Sigmoid colon (tissue), 7 donors: ENCODE data around the gene CUX1. TPM values are rescaled to one million over a fixed set of nuclear protein-coding genes. Genes with fewer than 3 reads are reported as not detected.

Source experiments
- DNase-seq: peaks from one replicate; pipeline ENCODE4 v3.0.0-alpha.2; 2019
- H3K27ac ChIP-seq, 4 donors: fragments of 200-600 bp; sonication (generic); one replicate each; pipeline ENCODE4 v1.5.1; 2016 to 2019; ENCODE audit warnings: mild to moderate bottlenecking in 1 of 4
- H3K27me3 ChIP-seq, 3 donors: fragments of 200-600 bp; sonication (generic); one replicate each; pipeline ENCODE4 v1.5.1; 2019; ENCODE audit warnings: mild to moderate bottlenecking in 1 of 3
- H3K36me3 ChIP-seq, 4 donors: fragments of 200-600 bp; sonication (generic); one replicate each; pipeline ENCODE4 v1.5.1; 2016 to 2019
- H3K4me1 ChIP-seq, 4 donors: fragments of 200-600 bp; sonication (generic); one replicate each; pipeline ENCODE4 v1.5.1; 2017 to 2019
- H3K4me3 ChIP-seq, 4 donors: fragments of 200-600 bp; sonication (generic); one replicate each; pipeline ENCODE4 v1.5.1; 2017 to 2019; ENCODE audit warnings: mild to moderate bottlenecking in 2 of 4, moderate library complexity in 1 of 4
- H3K9me3 ChIP-seq, 4 donors: fragments of 200-600 bp in 3 of 4; sonication (generic) in 3 of 4; one replicate each; pipeline versions ENCODE4 v1.5.1 to v1.6.1; 2013 to 2019
- EP300 ChIP-seq, 4 donors: sonication (generic); formaldehyde crosslinking; IDR thresholded peaks; one replicate each; pipeline ENCODE4 v1.6.1; 2017; ENCODE audit warnings: antibody characterized with exemption in 4 of 4
- POLR2A ChIP-seq, 2 donors: fragments of 450-650 bp; IDR thresholded peaks; one replicate each; pipeline ENCODE4 v1.6.1; 2016; ENCODE audit warnings: antibody characterized with exemption in 2 of 2, mild to moderate bottlenecking in 2 of 2, moderate library complexity in 2 of 2
- POLR2AphosphoS5 ChIP-seq, 4 donors: sonication (generic); formaldehyde crosslinking; IDR thresholded peaks; one replicate each; pipeline ENCODE4 v1.6.1; 2017; ENCODE audit warnings: antibody characterized with exemption in 4 of 4
- WGBS, 2 donors: extraction: QIAGEN DNeasy Blood & Tissue Kit; methylation state at CpG; one replicate each; pipeline ENCODE4 v1.1.7; 2013; 5-methylcytosine and 5-hydroxymethylcytosine counted together
- intact Hi-C: fragments of 100-400 bp; cut with DNase I; formaldehyde crosslinking; loops from one replicate; pipeline ENCODE4 v1.15.1; 2023
- polyA plus RNA-seq, 3 donors: library from polyadenylated mRNA; stranded (reverse); fragments of 200-250 nt; gene quantifications; one replicate each; pipeline ENCODE4 v1.2.3, GENCODE V29; 2013
- total RNA-seq, 4 donors: library from RNA; depleted of rRNA; stranded (reverse); fragments of >200 nt; gene quantifications; one replicate each; pipeline ENCODE4 v1.1.0, GENCODE V29; 2016
- TF ChIP-seq, protein P1 (sequence below), 4 experiments: fragments of 450-650 bp in 3 of 4; fragments of 200-600 bp in 1 of 4; IDR thresholded peaks; one replicate each; pipeline ENCODE4 v1.5.1; 2016 to 2019; ENCODE audit warnings: antibody characterized with exemption in 4 of 4, mild to moderate bottlenecking in 3 of 4, moderate library complexity in 2 of 4
- donor health status: healthy with polysubstance abuse.
- donor health status: Bipolar disorder and iron deficiency.
- donor health status: healthy.

The CUX1 gene
- total and polyA plus RNA-seq, 7 donors, result 46.7 to 127 (median 49.9) TPM

DNA sequence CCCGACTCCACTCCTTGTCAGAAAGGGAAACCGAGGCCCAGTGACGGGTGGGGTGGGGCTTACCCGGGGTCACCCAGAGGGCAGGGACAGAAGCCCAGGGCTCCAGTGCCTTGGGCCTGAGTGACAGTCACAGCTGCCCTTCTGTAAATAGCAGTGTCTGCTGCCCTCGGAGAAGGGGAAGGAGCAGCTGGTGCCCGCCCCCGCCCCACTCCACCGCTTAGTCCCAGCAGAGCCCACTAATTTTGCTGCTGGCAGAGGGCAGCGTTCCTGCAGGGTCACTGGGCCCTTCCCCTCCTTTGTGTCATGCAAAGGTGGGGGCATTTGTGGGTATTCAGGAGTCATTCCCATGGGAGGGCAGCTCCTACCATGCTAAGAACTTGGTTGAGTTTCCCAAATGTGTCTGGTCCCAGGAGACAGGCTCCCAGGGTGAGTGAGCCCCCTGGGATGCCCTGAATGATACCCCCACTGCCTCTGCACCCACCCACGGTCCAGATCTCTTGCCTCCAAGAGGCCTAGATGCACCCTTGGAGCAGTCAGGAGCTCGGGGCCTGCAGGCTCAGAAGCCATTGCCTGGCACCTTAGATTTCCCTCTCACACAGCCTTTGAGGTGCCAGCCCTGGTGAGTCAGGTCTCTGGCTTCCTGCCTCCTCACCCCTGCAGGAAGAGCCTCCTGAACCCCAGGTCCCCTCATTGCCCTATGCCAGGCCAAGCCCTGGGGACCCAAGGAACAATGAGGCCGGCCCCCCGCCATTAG lies 486.4 kb downstream of the CUX1 start:
- Histone ChIP-seq H3K4me1 (no peaks in the 10 kb centered on the region), H3K27me3 (peaks cover 0 to 22% (median 14%) of the 10 kb centered on the region in 3 donors), H3K36me3 (no peaks in the 10 kb centered on the region), H3K9me3 (no peaks in the 10 kb centered on the region), H3K4me3 (no peak overlapping the region), H3K27ac (no peak overlapping the region)
- no peak for TF ChIP-seq POLR2AphosphoS5 (IDR thresholded peaks at IDR 0.05)
- TF ChIP-seq, protein P1, sequence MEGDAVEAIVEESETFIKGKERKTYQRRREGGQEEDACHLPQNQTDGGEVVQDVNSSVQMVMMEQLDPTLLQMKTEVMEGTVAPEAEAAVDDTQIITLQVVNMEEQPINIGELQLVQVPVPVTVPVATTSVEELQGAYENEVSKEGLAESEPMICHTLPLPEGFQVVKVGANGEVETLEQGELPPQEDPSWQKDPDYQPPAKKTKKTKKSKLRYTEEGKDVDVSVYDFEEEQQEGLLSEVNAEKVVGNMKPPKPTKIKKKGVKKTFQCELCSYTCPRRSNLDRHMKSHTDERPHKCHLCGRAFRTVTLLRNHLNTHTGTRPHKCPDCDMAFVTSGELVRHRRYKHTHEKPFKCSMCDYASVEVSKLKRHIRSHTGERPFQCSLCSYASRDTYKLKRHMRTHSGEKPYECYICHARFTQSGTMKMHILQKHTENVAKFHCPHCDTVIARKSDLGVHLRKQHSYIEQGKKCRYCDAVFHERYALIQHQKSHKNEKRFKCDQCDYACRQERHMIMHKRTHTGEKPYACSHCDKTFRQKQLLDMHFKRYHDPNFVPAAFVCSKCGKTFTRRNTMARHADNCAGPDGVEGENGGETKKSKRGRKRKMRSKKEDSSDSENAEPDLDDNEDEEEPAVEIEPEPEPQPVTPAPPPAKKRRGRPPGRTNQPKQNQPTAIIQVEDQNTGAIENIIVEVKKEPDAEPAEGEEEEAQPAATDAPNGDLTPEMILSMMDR (IDR thresholded peaks at IDR 0.05), result no peak
- DNase-seq, result no peak
- WGBS, 2 donors, result 82% methylated on average over 13 of the region's 13 CpGs
- intact Hi-C loops, result no loop called here

DNA sequence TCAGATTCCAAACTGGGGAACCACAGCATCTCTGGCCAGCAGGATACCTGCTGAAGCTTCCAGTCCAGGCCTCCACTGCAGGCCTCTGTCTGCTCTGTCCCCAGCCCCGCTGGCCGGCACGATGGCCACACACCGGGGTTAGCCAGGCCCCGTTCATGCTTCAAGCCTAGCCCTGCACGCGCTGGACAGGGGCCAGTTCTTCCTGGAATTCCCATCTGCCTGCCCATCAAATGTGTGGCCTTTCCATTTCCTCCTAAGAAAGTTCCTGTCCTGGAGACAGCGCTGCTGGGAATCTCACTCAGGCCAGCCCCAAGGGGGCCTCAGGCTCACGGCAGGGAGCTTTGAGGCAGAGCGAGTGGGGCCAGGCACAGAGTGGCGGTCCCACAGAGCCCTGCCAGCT lies 487.2 kb downstream of the CUX1 start:
- Histone ChIP-seq H3K4me1 (no peaks in the 10 kb centered on the region), H3K36me3 (no peaks in the 10 kb centered on the region), H3K27me3 (peaks cover 0 to 16% (median 14%) of the 10 kb centered on the region in 3 donors), H3K9me3 (no peaks in the 10 kb centered on the region), H3K27ac (no peak overlapping the region), H3K4me3 (no peak overlapping the region)
- intact Hi-C loops, result no loop called here
- TF ChIP-seq, protein P1 (IDR thresholded peaks at IDR 0.05), result no peak
- TF ChIP-seq POLR2AphosphoS5 (IDR thresholded peaks at IDR 0.05), result no peak
- TF ChIP-seq POLR2A (IDR thresholded peaks at IDR 0.05), result no peak
- no peak for TF ChIP-seq EP300 (IDR thresholded peaks at IDR 0.05)
- WGBS, 2 donors, result 84 to 90% methylated on average over 11 of the region's 11 CpGs
- DNase-seq, result no peak

DNA sequence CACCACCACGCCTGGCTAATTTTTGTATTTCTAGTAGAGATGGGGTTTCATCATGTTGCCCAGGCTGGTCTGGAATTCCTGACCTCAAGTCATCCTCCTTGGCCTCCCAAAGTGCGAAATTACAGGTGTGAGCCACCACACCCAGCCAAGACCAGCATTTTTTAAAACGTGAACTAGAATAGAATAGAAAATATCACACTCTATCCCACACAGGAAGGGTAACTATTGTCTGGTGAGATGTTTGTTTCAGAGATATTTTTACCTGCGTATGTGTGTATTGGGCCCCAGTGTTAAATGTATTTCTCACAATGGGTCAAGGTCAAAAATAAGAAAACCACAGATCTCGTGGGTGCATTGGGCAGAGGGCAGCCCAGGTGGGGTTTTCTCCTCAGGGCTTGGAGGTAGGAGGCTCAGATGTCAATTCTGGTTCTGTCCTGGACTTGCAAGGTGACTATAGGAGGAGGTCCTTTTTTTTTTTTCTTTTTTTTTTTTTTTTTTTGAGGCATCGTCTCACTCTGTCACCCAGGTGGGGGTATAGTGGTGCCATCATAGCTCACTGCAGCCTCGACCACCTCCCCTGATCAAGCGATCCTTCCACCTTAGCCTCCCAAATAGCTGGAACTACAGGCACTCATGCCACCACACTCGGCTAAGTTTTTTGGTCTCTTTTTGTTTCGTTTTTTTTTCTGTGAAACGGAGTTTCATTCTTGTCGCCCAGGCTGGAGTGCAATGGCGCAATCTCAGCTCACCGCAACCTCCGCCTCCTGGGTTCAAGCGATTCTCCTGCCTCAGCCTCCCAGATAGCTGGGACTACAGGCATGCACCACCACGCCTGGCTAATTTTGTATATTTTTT lies 488.2 kb downstream of the CUX1 start:
- Histone ChIP-seq H3K36me3 (no peaks in the 10 kb centered on the region), H3K4me3 (no peak overlapping the region), H3K4me1 (no peaks in the 10 kb centered on the region), H3K27ac (no peak overlapping the region), H3K9me3 (no peaks in the 10 kb centered on the region), H3K27me3 (peaks cover 0 to 7% (median 5%) of the 10 kb centered on the region in 3 donors)
- intact Hi-C loops, result no loop called here
- TF ChIP-seq POLR2A (IDR thresholded peaks at IDR 0.05) (no peak), EP300 (IDR thresholded peaks at IDR 0.05) (no peak), POLR2AphosphoS5 (IDR thresholded peaks at IDR 0.05) (no peak)
- TF ChIP-seq, protein P1 (IDR thresholded peaks at IDR 0.05), result no peak
- WGBS, 2 donors, result 84 to 90% methylated on average over 17 of the region's 17 CpGs
- DNase-seq, result no peak

DNA sequence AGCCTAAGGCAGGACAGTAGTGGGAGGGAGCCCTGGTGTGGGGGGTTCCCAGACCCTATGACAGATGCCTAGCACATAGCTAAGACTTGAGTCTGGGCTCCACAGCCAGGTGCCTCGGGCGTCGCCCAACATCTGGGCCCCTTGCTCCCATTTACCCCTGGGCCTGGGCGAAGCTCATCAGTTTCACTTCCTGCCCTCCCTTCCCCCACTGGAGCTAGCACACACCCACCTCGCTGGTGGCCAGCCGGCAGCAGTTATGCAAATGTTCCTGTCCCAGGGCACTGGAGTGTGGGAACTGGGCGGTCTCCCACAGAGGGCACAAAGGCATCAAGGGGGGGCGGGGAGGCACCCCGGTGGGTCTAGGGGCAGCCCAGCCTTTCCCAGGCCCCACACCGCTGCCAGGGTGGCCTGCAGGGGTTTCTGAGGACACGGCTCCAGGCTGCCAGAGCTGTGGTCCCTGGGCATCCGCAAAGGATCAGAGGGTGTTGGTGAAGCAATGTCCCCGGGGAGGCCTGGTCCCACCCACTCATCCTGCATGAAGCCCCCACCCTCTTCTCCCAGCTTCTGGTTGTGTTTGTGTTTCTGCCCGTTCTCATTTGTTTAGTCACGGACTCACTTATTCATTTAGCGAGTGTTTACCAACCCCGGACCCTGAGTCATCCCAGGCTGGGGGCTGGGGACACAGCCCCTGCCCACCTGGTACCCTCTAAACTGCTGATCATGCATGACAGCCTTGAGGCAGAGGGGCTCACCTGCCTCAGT lies 489.7 kb downstream of the CUX1 start:
- DNase-seq, result no peak
- Histone ChIP-seq H3K27me3 (no peaks in the 10 kb centered on the region), H3K27ac (no peak overlapping the region), H3K9me3 (no peaks in the 10 kb centered on the region), H3K4me3 (no peak overlapping the region), H3K36me3 (no peaks in the 10 kb centered on the region), H3K4me1 (no peaks in the 10 kb centered on the region)
- TF ChIP-seq EP300 (IDR thresholded peaks at IDR 0.05), result no peak
- intact Hi-C loops, result no loop called here
- WGBS, 2 donors, result 8 to 23% methylated on average over 17 of the region's 17 CpGs

DNA sequence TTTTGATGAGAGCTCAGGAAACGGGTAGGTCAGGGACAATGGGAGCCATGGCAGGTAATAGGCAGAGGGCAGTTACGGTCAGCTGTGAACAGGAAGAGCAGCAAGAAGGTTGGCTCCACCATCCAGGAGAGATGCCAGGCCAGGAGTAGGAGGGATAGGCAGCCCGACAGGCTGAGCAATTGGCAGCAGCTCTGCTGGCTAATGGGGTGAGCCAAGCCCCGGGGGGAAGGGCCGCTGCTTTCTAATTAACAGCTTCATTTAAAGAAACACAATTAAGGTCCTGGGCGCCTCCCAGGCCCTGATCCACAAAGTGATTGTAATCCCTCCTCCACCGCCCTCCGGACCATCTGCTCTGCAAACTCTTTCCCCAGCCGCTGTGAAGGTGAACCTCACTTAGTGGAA lies 493.0 kb downstream of the CUX1 start:
- TF ChIP-seq POLR2AphosphoS5 (IDR thresholded peaks at IDR 0.05) (no peak), EP300 (IDR thresholded peaks at IDR 0.05) (no peak), POLR2A (IDR thresholded peaks at IDR 0.05) (no peak)
- TF ChIP-seq, protein P1 (IDR thresholded peaks at IDR 0.05), result no peak
- no peak overlapping the region for H3K27ac ChIP-seq
- no peaks in the 10 kb centered on the region for H3K4me1 ChIP-seq
- no peaks in the 10 kb centered on the region for H3K9me3 ChIP-seq
- H3K36me3 ChIP-seq, result no peaks in the 10 kb centered on the region
- intact Hi-C loops, result no loop called here
- DNase-seq, result no peak
- 93 to 95% methylated on average over 9 of the region's 9 CpGs for WGBS, 2 donors
- H3K27me3 ChIP-seq, result no peaks in the 10 kb centered on the region
- no peak overlapping the region for H3K4me3 ChIP-seq
